Loucy (cell line): ENCODE results near the gene BMF.

Experiments
- H2AFZ ChIP-seq: fragments of 200-600 bp; sonication (generic); 2 replicates; pipeline ENCODE4 v1.6.0; 2016; ENCODE audit warnings: antibody characterized with exemption, mild to moderate bottlenecking, low read length, moderate library complexity
- H3F3A ChIP-seq: fragments of 200-600 bp; 2 replicates; pipeline ENCODE4 v1.6.0; 2016; ENCODE audit warnings: antibody characterized with exemption, low read depth, mild to moderate bottlenecking
- H3K27me3 ChIP-seq: fragments of 200-600 bp; sonication (generic); 2 replicates; pipeline ENCODE4 v1.6.1; 2014; ENCODE audit warnings: low read length, mild to moderate bottlenecking; ENCODE audit not compliant: insufficient read depth, poor library complexity, severe bottlenecking
- H3K36me3 ChIP-seq: fragments of 200-600 bp; sonication (generic); 2 replicates; pipeline ENCODE4 v1.6.1; 2016; ENCODE audit warnings: low read length; ENCODE audit not compliant: insufficient read depth
- H3K4me1 ChIP-seq: fragments of 200-600 bp; sonication (generic); 2 replicates; pipeline ENCODE4 v1.5.1; 2014; ENCODE audit warnings: low read length, mild to moderate bottlenecking; ENCODE audit not compliant: insufficient read depth, poor library complexity, severe bottlenecking
- H3K4me2 ChIP-seq: fragments of 200-600 bp; sonication (generic); 2 replicates; pipeline ENCODE4 v1.6.0; 2014; ENCODE audit warnings: antibody characterized with exemption, low read length, low read depth, mild to moderate bottlenecking; ENCODE audit not compliant: poor library complexity, severe bottlenecking
- H3K4me3 ChIP-seq: fragments of 200-600 bp; sonication (generic); 2 replicates; pipeline ENCODE4 v1.5.1; 2014; ENCODE audit warnings: low read length, mild to moderate bottlenecking, mixed read lengths; ENCODE audit not compliant: poor library complexity, severe bottlenecking
- H3K79me2 ChIP-seq: fragments of 200-600 bp; sonication (generic); 2 replicates; pipeline ENCODE4 v1.6.1; 2014; ENCODE audit warnings: low read length; ENCODE audit not compliant: insufficient read depth
- H3K9ac ChIP-seq: fragments of 200-600 bp; sonication (generic); 2 replicates; pipeline ENCODE4 v1.6.0; 2014; ENCODE audit warnings: mild to moderate bottlenecking, low read depth, low read length, moderate library complexity; ENCODE audit not compliant: poor library complexity, severe bottlenecking
- H3K9me2 ChIP-seq: fragments of 200-600 bp; sonication (generic); replicated peaks from 2 replicates; pipeline ENCODE4 v1.6.1; 2016; ENCODE audit warnings: low read depth, low read length, mixed read lengths
- H3K9me3 ChIP-seq: fragments of 200-600 bp; sonication (generic); 2 replicates; pipeline ENCODE4 v1.6.1; 2014; ENCODE audit warnings: mild to moderate bottlenecking, antibody characterized with exemption, low read length, low read depth; ENCODE audit not compliant: insufficient read depth
- H4K20me1 ChIP-seq: fragments of 200-600 bp; sonication (generic); 2 replicates; pipeline ENCODE4 v1.6.0; 2014; ENCODE audit warnings: antibody characterized with exemption, low read length, mild to moderate bottlenecking; ENCODE audit not compliant: insufficient read depth, poor library complexity, severe bottlenecking
- EZH2phosphoT487 ChIP-seq: fragments of 200-600 bp; IDR thresholded peaks from 2 replicates; pipeline ENCODE4 v1.6.1; 2018; ENCODE audit warnings: antibody characterized with exemption, mild to moderate bottlenecking, moderate library complexity, borderline replicate concordance
- TF ChIP-seq, protein P1 (sequence below): fragments of 200-600 bp; sonication (generic); conservative IDR thresholded peaks from 2 replicates; pipeline ENCODE4 v1.5.1; 2014; ENCODE audit warnings: mild to moderate bottlenecking, antibody characterized with exemption, low read length

Gene BMF

DNA sequence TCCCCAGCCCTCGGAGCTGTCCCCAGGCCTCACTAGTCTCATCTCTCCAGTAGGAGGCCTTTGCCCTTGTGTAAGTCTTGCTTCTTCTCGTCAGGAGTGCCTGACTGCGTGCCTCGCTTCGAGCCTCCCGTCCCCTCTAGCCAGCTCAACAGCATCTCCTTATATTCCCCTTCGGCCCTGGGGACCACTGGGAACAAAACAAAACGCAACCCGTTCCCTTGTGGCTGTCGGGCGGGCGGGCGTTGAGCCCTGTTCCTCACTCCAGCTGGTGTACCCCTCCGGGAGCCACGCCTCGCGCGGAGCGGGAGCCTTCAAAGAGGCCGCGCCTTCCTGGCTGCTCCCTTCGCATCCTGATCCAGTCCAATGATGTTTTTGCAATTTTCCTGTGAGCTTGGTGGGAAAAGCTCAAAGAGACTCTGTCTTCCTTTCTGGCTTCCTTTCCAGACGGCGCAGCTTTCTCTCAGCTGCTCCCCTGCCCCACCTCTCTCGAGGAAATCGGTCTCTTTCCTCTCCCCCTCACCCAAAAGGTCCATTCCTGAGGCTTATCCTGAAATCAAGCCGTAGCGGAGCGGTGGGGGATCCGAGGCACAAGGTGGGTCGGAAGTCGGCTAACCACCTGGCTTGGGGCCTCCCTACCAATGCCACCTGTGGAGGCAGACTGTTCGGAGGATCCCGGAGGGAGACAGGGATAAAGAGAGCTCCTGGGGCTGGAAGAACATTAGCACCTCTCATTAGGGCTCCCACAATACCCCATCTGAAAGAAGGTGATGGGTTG is 36.3 kb downstream of the BMF start:
- no peaks in the 10 kb centered on the region for H3K36me3 ChIP-seq
- peaks cover 39% of the 10 kb centered on the region for H3K4me1 ChIP-seq
- no peaks in the 10 kb centered on the region for H3K79me2 ChIP-seq
- H3K9me2 ChIP-seq: no peaks in the 10 kb centered on the region
- H3K4me3 ChIP-seq: no peak overlapping the region
- H4K20me1 ChIP-seq: no peaks in the 10 kb centered on the region
- H3F3A ChIP-seq: peaks cover 5% of the 10 kb centered on the region; the same call in 1 of the 2 replicates
- H2AFZ ChIP-seq: no peak overlapping the region
- no peaks in the 10 kb centered on the region for H3K27me3 ChIP-seq
- no peak for TF ChIP-seq EZH2phosphoT487
- TF ChIP-seq, protein P1, sequence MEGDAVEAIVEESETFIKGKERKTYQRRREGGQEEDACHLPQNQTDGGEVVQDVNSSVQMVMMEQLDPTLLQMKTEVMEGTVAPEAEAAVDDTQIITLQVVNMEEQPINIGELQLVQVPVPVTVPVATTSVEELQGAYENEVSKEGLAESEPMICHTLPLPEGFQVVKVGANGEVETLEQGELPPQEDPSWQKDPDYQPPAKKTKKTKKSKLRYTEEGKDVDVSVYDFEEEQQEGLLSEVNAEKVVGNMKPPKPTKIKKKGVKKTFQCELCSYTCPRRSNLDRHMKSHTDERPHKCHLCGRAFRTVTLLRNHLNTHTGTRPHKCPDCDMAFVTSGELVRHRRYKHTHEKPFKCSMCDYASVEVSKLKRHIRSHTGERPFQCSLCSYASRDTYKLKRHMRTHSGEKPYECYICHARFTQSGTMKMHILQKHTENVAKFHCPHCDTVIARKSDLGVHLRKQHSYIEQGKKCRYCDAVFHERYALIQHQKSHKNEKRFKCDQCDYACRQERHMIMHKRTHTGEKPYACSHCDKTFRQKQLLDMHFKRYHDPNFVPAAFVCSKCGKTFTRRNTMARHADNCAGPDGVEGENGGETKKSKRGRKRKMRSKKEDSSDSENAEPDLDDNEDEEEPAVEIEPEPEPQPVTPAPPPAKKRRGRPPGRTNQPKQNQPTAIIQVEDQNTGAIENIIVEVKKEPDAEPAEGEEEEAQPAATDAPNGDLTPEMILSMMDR: no peak
- no peaks in the 10 kb centered on the region for H3K9me3 ChIP-seq
- H3K9ac ChIP-seq: no peak overlapping the region
- H3K4me2 ChIP-seq: no peak overlapping the region

GRCh38 chr15:40070608-40071218 is 38.0 kb downstream of the BMF start:
- no peaks in the 10 kb centered on the region for H3K9me3 ChIP-seq
- no peak overlapping the region for H3K4me2 ChIP-seq
- H3K36me3 ChIP-seq: no peaks in the 10 kb centered on the region
- H4K20me1 ChIP-seq: no peaks in the 10 kb centered on the region
- H3K4me1 ChIP-seq: peaks cover 39% of the 10 kb centered on the region
- TF ChIP-seq EZH2phosphoT487: no peak
- TF ChIP-seq, protein P1: no peak
- no peaks in the 10 kb centered on the region for H3K9me2 ChIP-seq
- H3K9ac ChIP-seq: peak overlapping the region; percentile 48
- no peak overlapping the region for H3K4me3 ChIP-seq
- H3K27me3 ChIP-seq: no peaks in the 10 kb centered on the region
- no peaks in the 10 kb centered on the region for H3K79me2 ChIP-seq
- H2AFZ ChIP-seq: no peak overlapping the region
- peaks cover 5% of the 10 kb centered on the region; the same call in 1 of the 2 replicates for H3F3A ChIP-seq

DNA sequence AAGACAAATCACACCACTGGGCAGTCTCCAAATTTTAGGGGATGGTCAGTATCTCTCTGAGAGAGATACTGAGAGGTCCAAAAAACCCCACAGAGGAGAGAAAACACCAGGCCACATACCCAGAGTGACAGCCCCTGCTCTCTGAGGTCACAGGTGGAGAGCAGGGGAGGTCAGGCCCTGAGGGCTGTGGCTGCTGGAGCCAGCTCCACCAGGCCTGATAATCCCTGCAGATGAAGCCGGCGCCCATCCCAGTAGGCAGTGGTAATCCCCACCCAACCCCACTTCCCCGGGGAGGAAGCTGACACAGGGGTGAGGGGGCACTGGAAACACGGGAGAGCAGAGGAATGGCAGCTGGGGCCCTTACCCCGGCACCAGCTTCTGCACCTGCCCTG is 38.5 kb downstream of the BMF start:
- H3K36me3 ChIP-seq: no peaks in the 10 kb centered on the region
- TF ChIP-seq, protein P1: no peak
- TF ChIP-seq EZH2phosphoT487: no peak
- peak overlapping the region; percentile 59 for H3K4me2 ChIP-seq
- H3K79me2 ChIP-seq: no peaks in the 10 kb centered on the region
- no peaks in the 10 kb centered on the region for H3K9me2 ChIP-seq
- peaks cover 40% of the 10 kb centered on the region for H3K4me1 ChIP-seq
- 0 out of 2 replicates have a peak overlapping the region, but pooled peaks have one; percentile 1 for H2AFZ ChIP-seq
- H3K4me3 ChIP-seq: no peak overlapping the region
- H4K20me1 ChIP-seq: no peaks in the 10 kb centered on the region
- H3K9me3 ChIP-seq: no peaks in the 10 kb centered on the region
- peaks cover 5% of the 10 kb centered on the region; the same call in 1 of the 2 replicates for H3F3A ChIP-seq
- H3K27me3 ChIP-seq: no peaks in the 10 kb centered on the region
- H3K9ac ChIP-seq: peak overlapping the region; percentile 48
